ENCODE data around the gene SEPTIN5.

DNA sequence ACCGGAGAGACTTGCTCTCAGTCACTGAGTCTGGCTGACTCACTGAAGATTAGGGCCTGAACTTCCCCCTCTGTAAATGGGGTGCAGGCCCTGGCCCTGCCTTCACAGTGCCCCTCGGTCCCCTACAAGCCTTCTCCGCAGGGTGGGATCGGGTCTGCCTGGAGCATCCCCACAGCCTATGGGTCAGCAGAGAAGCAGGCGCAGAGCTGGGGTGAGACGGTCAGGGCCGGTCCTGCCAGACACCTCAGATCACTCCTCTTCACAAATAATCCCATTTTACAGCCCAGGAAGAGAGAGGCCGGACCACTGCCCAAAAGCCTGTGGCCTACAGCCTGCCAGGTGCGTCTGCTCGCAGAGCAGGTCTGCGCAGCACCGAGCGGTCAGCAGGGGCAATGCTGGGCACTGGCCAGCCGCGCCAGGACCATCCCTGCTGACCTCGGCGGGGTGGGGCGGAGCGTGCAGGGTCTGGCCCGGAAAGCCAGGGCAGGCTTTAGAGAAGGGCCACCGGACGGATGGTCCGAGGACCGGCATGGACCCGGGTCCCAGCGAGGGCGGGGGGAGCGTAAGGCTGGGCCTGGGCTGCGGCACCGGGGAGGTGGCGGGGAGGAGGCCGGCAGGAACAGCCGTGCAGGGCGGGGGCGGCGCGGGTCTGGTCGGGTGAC, 522 bp upstream of the SEPTIN5 start:
- TF ChIP-seq CTCF (conservative IDR thresholded peaks at IDR 0.05), result no peak
- no peak for TF ChIP-seq EZH2 (IDR thresholded peaks at IDR 0.05; ENCODE audit: low read depth)

Data from PC-9 (cell line).